Stimulated activated CD8-positive, alpha-beta memory T cell treated with anti-CD3 and anti-CD28 coated beads, Interleukin-4, amount 100 ng/mL, for 4 hours (primary cell): ENCODE measurements around the gene RPS27.

Experiments
- DNase-seq, 2 donors: peaks; one replicate each; pipeline ENCODE4 v3.0.0-alpha.2; 2020; ENCODE audit warnings: low read depth in 2 of 2, low spot score in 1 of 2

RPS27 gene

GRCh38 chr1:153990468-153991150 is at the start of gene RPS27:
Gene RPS27 (plus strand): TSS chr1:153990762. CDS start chr1:153990797, 35 bp downstream.
- peak; percentile 63 to 82 for DNase-seq

DNA sequence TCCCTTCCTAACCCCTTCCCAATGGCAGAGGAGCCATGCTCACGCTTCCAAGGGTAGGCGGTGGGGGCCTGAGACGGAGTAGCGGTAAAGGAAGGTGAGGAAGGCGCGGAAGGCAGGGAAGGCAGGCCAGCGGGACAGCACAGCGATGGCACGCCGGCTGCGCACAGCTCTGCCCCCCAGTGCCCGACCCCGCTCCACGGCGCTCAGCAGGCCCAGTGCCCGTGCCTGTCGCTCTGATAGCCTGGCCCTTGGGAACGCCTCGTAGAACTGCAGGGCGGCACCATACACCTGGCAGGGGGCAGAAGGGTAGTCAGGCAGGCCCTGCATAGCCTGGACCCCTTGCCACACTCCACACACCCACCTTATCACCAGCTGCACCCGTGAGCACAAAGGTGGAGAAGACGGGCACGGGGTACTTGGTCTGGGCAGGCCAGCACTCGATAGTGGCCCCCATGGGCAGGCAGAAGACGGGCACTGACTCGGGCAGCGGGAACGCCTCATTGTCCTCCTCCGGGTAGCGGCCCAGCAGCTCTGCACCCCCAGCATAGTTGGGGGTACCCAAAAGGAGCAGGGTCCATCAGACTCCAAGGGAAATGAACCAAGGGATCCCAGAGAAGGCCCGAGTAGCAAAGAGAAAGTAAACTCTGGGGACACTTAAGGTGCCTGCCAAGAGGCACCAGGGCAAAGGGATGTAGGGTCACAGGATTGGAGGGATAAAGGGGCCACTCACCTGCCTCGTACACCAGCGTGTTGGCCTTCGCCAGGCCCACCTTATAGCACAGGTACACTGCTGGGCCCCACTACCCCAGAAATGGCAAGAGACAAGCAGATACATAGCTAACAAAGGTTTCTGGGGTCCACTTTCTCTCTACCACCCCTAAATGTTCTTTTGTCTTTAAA is 48.5 kb upstream of the RPS27 start:
- no peak for DNase-seq

DNA sequence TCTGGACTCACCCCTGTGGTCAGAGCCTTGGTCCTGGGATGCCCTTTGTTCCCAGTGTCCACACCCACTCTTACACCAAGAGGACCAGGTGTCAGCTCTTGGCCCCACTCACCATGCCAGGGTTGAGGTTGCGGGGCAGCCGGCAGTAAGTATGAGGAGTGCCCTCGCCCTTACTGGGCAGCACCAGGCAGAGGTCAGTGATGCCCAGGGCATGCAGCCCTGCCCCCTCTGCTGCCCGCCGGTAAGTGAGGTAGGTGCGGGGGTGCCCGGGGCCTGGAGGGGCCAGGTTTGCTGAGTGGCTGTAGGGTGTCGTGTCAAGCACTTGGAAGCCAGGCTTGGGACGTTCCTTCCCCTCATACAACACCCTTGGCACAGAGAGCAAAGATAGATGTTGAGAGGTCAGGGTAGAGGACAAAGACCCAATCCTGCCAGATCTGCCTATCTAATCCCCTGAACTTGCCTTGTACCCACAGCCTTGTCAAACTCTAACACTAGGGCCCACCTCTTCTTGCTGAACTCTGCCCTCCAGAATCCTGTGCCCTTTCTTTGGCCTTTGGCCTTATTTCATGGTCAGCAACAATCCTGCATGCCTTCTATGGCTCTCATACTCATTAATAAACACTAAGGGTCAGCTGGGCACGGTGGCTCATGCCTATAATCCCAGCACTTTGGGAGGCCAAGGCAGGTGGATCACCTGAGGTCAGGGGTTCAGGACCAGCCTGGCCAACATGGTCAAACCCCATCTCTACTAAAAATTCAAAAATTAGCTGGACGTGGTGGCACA is 47.6 kb upstream of the RPS27 start:
- DNase-seq, result no peak

GRCh38 chr1:153944005-153944826 is 46.3 kb upstream of the RPS27 start:
- DNase-seq, result no peak

GRCh38 chr1:153944827-153945117 is 45.8 kb upstream of the RPS27 start:
- DNase-seq, result no peak

DNA sequence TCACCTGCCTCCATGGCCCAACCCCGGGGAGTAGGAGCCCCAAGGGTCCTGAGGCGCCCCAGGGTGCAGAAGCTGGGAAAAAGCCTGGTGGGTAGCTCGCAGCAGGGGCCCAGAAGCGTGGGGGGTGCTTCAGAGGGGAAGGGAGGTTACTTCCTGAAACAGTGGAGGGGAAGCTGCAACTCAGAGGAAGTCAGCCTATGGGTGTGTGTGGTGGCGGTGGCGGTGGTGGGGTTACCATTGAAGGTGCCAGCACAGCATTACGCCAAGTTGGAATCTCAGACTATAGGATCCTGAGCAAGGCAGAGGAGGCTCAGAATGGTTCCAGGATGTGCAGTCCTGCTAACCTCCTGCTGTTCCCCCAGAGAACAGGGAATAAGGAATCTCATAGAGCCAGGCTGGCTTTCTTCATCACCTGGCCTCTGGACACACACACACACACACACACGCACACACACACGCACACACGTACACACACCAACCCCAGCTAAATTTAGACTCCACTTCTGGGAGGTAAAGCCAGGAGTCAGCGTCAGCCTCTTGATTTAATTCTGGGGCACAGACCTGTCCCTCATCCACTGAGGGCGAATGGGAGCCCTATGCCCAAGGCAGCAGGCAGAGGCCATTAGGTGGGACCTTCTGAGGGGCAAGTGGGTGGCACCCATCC is 45.3 kb upstream of the RPS27 start:
- DNase-seq, result peak; percentile 59 to 65

GRCh38 chr1:153945795-153946621 is 44.6 kb upstream of the RPS27 start:
- DNase-seq, result peak; percentile 33 to 50

DNA sequence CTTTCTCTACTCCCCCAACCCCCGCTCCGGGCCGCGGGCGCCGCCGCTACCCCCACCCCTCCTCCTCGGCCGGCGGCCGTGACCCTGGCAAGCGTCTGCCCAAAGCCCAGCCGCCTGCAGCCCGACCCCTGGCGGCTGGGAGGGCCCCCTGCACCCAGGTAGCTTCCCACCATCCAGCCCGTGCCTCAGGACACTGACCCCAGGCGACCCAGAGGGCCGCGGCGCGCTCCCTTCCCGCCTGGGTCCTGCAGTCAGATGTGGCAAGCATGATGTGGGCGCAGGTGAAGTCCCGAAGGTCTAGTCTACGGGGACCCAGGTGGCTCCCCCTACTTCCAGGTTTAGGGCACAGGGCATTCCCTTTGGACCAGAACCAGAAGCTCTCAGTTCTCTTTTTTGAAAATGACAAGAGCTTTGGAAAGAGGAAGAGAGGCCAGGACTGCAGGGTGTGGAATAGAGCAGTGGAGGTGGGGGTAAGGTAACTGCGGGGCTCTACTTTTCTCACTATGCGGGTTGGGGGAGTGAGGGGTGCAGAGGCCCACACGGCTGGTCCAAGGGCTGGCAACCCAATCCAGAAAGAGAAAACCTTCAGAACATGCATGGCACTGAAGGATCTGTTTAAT is 43.8 kb upstream of the RPS27 start, which contains the start of gene DENND4B:
Gene DENND4B, minus strand, starts transcription at position 97 of the 620 bp plus-strand sequence. CDS start 2,344 bp downstream, outside the sequence.
- DNase-seq, result peak; percentile 26 to 64

- no peak for DNase-seq
Observed at GRCh38 chr1:153951183-153951582, 39.4 kb upstream of the RPS27 start.

- DNase-seq, result no peak
Observed at GRCh38 chr1:153951801-153952200, 38.8 kb upstream of the RPS27 start.

DNA sequence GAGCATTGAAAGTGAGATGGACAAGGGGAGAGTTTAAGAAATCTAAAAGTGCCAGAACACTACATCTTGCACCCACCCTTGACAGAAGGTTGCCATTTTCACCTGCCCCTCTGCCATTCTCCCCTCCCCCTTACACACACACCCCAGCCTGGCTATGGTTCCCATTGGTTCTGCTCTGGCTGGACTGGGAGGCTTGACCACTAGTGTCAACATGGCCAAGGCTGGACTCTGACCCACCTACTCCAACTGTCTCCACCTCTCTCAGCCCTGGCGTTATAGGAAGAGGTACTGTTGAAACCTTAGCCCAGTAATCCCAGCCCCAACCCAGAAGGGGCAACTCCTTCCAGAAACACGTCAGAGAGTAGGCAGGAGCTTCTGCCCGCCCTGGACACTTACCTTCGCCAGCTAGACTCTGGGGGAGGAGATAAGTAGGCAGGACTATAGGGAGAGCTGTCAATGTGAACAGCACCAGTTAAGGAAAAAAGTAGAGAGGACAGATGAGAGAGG is 36.6 kb upstream of the RPS27 start:
- DNase-seq, result no peak

- no peak for DNase-seq
Observed at GRCh38 chr1:153954826-153955225, 35.7 kb upstream of the RPS27 start.

GRCh38 chr1:153956997-153957715 is 33.4 kb upstream of the RPS27 start:
- DNase-seq, result no peak

GRCh38 chr1:153957744-153958110 is 32.8 kb upstream of the RPS27 start:
- DNase-seq, result peak in 1 of 2 donors; percentile 21

DNA sequence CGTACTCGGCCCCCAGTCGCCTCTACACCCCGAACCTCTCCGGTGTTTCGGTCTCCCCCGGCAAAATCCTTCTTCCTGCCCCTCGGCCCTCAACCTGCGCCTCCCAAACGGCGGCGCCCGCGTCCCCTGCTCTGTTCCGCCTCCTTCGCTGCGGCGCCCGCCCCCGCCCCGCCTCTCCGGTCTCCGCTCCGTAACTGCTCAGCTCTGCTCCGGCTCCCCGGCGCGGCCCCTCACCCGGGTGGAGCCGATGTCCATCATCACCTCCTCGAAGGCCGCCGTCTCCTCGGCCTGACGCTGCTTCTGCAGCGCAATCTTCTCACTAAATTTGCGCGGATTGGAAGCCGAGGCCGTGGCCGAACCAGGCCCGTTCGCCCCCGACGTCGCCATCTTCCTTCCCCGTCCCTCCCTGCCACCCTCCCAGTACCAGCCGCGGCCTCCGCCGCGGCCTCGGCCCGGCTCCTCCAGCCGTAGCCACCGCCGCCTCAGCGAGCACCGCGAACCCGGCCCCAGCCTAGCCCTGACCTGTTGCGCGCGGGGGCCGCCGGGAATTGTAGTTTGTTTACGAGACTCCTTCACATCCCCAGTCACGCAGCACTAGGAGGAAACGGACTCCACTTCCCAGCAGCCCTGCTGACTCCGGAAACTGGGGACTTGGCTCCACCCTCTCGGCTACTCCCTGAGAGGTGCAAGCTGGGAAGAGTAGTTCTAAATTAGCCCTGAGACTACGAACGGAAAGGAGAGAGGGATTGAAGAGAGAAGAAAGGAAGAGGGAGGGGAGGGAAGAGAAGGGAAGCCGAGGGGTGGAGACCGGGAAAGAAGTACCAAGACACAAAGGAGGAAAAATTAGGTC is 32.2 kb upstream of the RPS27 start, which contains the start of gene CRTC2:
Gene CRTC2, minus strand, starts transcription at position 502 of the 850 bp plus-strand sequence. Its CDS starts 115 bp downstream, at position 387.
- DNase-seq, result peak; percentile 92 to 94

- no peak for DNase-seq
Observed at GRCh38 chr1:153958961-153959260, 31.7 kb upstream of the RPS27 start.

GRCh38 chr1:153959454-153959853 is 31.1 kb upstream of the RPS27 start:
- DNase-seq, result no peak
